Activated CD8-positive, alpha-beta T cell treated with anti-CD3 and anti-CD28 coated beads for 36 hours (primary cell): ENCODE measurements around the gene FLRT2. TPM values are rescaled to one million over a fixed set of nuclear protein-coding genes. Genes with fewer than 3 reads are reported as not detected.

ENCODE experiments used
- ATAC-seq: fragments of 200-7000 bp; cut with Tn5 transposase; one replicate; pipeline ENCODE4 v1.10.0; 2021; ENCODE audit warnings: mild to moderate bottlenecking, moderate library complexity
- CTCF ChIA-PET: fragments of 350-600 bp; sonication (Branson Sonifier 250); formaldehyde crosslinking; loops from one replicate; lab custom pipeline; 2021; ENCODE audit warnings: antibody characterized with exemption; lab: Charles Lee
- POLR2A ChIA-PET: fragments of 350-600 bp; sonication (Branson Sonifier 250); formaldehyde crosslinking; loops from one replicate; lab custom pipeline; 2021; ENCODE audit warnings: antibody characterized with exemption; lab: Charles Lee
- DNase-seq: peaks from one replicate; pipeline ENCODE4 v3.0.0-alpha.2; 2020
- H3K27ac Mint-ChIP-seq: one replicate; pipeline ENCODE4 v1.8.0; 2021; ENCODE audit warnings: mild to moderate bottlenecking, mixed read lengths
- H3K27me3 Mint-ChIP-seq: one replicate; pipeline ENCODE4 v1.8.0; 2021; ENCODE audit warnings: mixed read lengths
- H3K36me3 Mint-ChIP-seq: one replicate; pipeline ENCODE4 v1.8.0; 2021; ENCODE audit warnings: low read depth, mixed read lengths
- H3K4me1 Mint-ChIP-seq: one replicate; pipeline ENCODE4 v1.8.0; 2021; ENCODE audit warnings: low read depth, mixed read lengths
- H3K4me3 Mint-ChIP-seq: one replicate; pipeline ENCODE4 v1.8.0; 2021; ENCODE audit warnings: mild to moderate bottlenecking, moderate library complexity, mixed read lengths
- H3K9me3 Mint-ChIP-seq: one replicate; pipeline ENCODE4 v1.8.0; 2021; ENCODE audit warnings: mixed read lengths
- intact Hi-C: fragments of 100-400 bp; cut with micrococcal nuclease; formaldehyde crosslinking; loops from one replicate; pipeline ENCODE4 v1.10.0; 2022
- total RNA-seq, 2 experiments: library from RNA; stranded (reverse); gene quantifications; one replicate each; pipeline ENCODE4 v1.2.3, GENCODE V29; 2021
- TF ChIP-seq, protein P1 (sequence below): fragments of 200-600 bp; IDR thresholded peaks from one replicate; pipeline ENCODE4 v1.8.0; 2022; ENCODE audit warnings: antibody characterized with exemption, mild to moderate bottlenecking

The FLRT2 gene
- total RNA-seq, 2 experiments from 2014 or later, result not detected

DNA sequence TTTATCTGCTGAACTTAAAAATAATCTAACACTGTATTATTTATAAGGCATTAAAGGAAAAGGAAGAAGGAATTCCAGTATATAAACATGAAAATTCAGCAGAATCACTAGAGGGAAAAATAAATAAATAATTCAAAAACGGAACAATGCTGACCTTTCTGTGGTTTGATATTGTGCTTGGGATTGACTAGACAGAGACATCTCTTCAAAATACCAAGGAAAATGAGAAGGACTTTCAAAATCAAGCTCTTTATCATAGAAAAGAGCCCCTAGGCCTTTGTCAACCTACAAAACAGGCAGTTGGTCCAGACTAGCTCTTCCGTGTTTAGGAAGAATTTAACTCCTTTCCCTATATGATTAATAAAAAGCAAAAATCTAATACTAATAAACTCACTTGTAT, 6.3 kb upstream of the FLRT2 start:
- H3K27me3 Mint-ChIP-seq, result peaks cover 16% of the 10 kb centered on the region

DNA sequence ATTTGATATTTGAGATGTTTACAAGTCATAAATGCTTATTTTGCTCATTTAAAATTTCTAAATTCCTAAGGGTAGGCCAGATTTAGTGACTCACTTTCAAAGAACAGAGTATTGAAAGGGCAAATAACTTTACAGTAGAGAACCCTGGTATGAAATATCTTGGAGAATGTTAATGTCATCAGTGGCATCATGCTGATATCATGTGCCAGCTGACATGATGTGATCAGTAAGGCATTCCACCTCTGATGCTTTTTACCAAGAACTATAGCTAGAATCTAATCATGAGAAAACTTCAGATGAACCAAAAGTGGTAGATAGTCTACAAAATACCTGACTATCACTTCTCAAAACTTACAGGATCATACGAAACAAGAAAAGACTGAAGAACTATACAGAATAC, 2.9 kb upstream of the FLRT2 start:
- intact Hi-C loops, result no loop called here
- Mint-ChIP-seq H3K27me3 (peaks cover 50% of the 10 kb centered on the region), H3K36me3 (no peaks in the 10 kb centered on the region), H3K4me3 (no peak overlapping the region), H3K9me3 (no peaks in the 10 kb centered on the region), H3K27ac (no peak overlapping the region), H3K4me1 (peaks cover 8% of the 10 kb centered on the region)
- TF ChIP-seq, protein P1, sequence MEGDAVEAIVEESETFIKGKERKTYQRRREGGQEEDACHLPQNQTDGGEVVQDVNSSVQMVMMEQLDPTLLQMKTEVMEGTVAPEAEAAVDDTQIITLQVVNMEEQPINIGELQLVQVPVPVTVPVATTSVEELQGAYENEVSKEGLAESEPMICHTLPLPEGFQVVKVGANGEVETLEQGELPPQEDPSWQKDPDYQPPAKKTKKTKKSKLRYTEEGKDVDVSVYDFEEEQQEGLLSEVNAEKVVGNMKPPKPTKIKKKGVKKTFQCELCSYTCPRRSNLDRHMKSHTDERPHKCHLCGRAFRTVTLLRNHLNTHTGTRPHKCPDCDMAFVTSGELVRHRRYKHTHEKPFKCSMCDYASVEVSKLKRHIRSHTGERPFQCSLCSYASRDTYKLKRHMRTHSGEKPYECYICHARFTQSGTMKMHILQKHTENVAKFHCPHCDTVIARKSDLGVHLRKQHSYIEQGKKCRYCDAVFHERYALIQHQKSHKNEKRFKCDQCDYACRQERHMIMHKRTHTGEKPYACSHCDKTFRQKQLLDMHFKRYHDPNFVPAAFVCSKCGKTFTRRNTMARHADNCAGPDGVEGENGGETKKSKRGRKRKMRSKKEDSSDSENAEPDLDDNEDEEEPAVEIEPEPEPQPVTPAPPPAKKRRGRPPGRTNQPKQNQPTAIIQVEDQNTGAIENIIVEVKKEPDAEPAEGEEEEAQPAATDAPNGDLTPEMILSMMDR, result no peak
- ChIA-PET POLR2A (no interaction called here), CTCF (no interaction called here)
- ATAC-seq (no peak), DNase-seq (no peak)

More for the DNA sequence above, 6.3 kb upstream of the FLRT2 start:
- Mint-ChIP-seq H3K4me1 (peaks cover 5% of the 10 kb centered on the region), H3K36me3 (no peaks in the 10 kb centered on the region), H3K9me3 (no peaks in the 10 kb centered on the region), H3K27ac (no peak overlapping the region), H3K4me3 (no peak overlapping the region)
- ATAC-seq (no peak), DNase-seq (no peak)
- ChIA-PET CTCF (no interaction called here), POLR2A (no interaction called here)
- TF ChIP-seq, protein P1, result no peak
- intact Hi-C loops, result no loop called here

DNA sequence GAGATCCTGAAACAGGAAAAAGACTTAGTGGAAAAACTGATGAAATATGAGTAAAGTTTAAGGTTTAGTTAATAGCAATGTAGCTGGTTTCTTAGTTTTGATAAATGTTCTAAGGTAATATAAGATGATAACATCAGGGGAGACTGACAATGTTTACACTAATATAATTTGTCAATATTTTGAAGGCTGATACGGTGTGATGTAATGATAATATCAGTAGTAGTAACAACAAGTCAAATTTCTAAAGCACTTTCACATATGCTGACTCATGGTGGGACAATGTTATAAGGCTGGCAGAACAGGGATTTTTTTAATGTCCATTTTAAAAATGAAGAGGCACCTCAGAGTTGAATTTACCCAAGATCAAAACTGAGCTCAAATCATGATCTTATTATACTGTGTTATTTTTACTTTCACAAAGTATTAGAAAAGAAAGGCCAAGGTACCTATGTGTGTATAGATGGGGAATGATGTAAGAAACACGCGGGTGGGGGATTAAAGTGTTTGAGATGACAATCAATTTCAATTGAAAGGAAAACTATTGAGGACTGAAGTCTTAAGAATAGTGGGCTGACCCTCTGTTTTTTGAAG, 2.4 kb upstream of the FLRT2 start:
- Mint-ChIP-seq H3K9me3 (no peaks in the 10 kb centered on the region), H3K36me3 (no peaks in the 10 kb centered on the region), H3K4me1 (peaks cover 13% of the 10 kb centered on the region), H3K27ac (no peak overlapping the region), H3K4me3 (no peak overlapping the region), H3K27me3 (peaks cover 55% of the 10 kb centered on the region)
- ChIA-PET POLR2A (no interaction called here), CTCF (no interaction called here)
- intact Hi-C loops, result no loop called here
- no peak for DNase-seq
- ATAC-seq, result no peak
- TF ChIP-seq, protein P1, result no peak

DNA sequence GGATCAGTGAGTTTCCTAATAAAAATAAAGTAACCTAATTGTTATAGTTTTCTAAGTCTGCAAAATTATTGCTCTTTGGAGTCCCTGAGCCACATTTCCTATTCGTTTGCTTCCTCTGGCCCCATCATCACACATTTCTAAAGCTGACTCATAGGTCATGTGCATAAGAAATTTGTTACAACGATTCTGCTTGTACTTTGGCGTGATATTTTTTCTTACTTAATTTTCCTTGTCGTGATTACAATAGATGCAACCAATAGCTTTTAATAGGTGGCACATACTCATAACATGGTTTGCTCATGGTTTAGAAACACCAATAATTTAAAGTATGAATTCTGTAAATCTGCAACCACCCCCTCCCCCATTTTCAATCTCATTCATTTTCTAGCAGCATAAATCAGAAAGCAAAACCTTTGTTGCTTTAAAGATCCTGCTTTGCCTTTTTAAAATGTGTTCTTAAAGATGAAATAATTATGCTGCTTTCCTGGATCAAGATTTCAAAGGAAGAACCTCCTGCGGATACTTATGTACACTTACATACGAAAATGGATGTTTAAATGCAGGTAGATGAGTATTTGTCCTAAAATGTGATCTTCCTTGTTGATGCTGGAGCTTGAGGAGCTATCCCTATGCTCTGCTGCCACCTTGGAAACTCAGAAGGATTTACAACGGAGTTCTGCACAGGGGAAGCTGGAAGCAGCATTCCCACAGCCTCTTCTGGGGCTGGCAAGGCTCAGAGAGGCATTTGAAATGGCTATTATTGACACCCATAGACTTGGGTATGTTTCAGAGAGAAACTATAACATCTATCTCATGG, 1.7 kb upstream of the FLRT2 start:
- H3K36me3 Mint-ChIP-seq, result no peaks in the 10 kb centered on the region
- CTCF ChIA-PET, result no interaction called here
- TF ChIP-seq, protein P1, result no peak
- peaks cover 60% of the 10 kb centered on the region for H3K27me3 Mint-ChIP-seq
- H3K9me3 Mint-ChIP-seq, result no peaks in the 10 kb centered on the region
- peaks cover 15% of the 10 kb centered on the region for H3K4me1 Mint-ChIP-seq
- ATAC-seq (no peak), DNase-seq (no peak)
- intact Hi-C loops, result no loop called here
- no peak overlapping the region for H3K27ac Mint-ChIP-seq
- no peak overlapping the region for H3K4me3 Mint-ChIP-seq
- POLR2A ChIA-PET, result no interaction called here

DNA sequence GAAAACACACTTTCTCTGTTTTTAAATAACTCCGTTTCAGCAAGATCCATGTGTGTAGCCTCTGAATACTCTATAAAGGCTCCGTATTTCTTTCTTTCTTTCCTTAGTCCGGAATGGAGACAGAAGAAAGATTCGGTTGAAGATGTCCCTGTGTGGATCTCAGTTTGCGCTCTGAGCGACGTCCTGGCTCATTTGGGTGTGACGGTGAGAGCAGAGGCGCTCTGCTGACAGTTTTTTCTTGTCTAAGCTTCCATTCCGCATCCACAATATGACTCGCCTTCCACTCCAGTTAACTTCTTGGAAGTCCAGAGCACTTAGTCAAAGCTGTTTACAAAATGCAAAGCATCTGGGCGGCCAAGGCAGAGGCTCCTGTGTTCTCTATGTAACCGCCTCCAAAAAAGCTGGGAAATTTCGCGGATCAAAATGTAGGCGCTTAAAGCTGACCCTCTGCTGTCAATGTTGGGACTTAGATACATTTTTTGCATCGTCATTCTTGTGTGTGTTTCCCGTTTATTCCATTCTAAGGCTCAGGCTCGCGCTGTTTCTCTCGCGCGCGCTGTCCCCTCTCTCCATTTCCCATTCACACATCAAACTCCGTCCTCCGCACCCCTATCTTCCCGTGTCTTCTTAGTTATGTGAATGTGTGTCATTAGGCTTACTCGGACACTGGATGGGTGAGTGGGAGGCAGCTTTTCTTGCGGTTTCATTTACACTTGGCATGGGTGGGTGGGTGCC, 880 bp upstream of the FLRT2 start:
- TF ChIP-seq, protein P1, result no peak
- H3K4me1 Mint-ChIP-seq, result peaks cover 15% of the 10 kb centered on the region
- DNase-seq (no peak), ATAC-seq (no peak)
- H3K4me3 Mint-ChIP-seq, result no peak overlapping the region
- H3K36me3 Mint-ChIP-seq, result no peaks in the 10 kb centered on the region
- peaks cover 63% of the 10 kb centered on the region for H3K27me3 Mint-ChIP-seq
- ChIA-PET POLR2A (no interaction called here), CTCF (no interaction called here)
- H3K9me3 Mint-ChIP-seq, result no peaks in the 10 kb centered on the region
- intact Hi-C loops, result no loop called here
- no peak overlapping the region for H3K27ac Mint-ChIP-seq
